Ishikawa (cell line): Measurements from ENCODE around the gene DMD.

Experiments
- CEBPB ChIP-seq: IDR thresholded peaks from 2 replicates; pipeline ENCODE4 v1.6.1; 2012
- CREB1 ChIP-seq: IDR thresholded peaks from 2 replicates; pipeline ENCODE4 v1.6.1; 2012; ENCODE audit warnings: low read depth
- EGR1 ChIP-seq: IDR thresholded peaks from 2 replicates; pipeline ENCODE4 v1.6.1; 2012
- EP300 ChIP-seq: IDR thresholded peaks from 2 replicates; pipeline ENCODE4 v1.6.1; 2012; ENCODE audit warnings: borderline replicate concordance
- FOXM1 ChIP-seq: IDR thresholded peaks from 2 replicates; pipeline ENCODE4 v1.6.1; 2012; ENCODE audit warnings: low read depth, borderline replicate concordance
- MAX ChIP-seq: IDR thresholded peaks from 2 replicates; pipeline ENCODE4 v1.6.1; 2012
- NFIC ChIP-seq: IDR thresholded peaks from 2 replicates; pipeline ENCODE4 v1.6.1; 2012
- RAD21 ChIP-seq: IDR thresholded peaks from 2 replicates; pipeline ENCODE4 v1.6.1; 2012; ENCODE audit warnings: low read depth
- REST ChIP-seq: IDR thresholded peaks from 2 replicates; pipeline ENCODE4 v1.6.1; 2012; ENCODE audit warnings: low read depth, mild to moderate bottlenecking
- TCF12 ChIP-seq: IDR thresholded peaks from 2 replicates; pipeline ENCODE4 v1.6.1; 2012; ENCODE audit warnings: low read depth
- TEAD4 ChIP-seq: IDR thresholded peaks from 2 replicates; pipeline ENCODE4 v1.6.1; 2012
- USF1 ChIP-seq: IDR thresholded peaks from 2 replicates; pipeline ENCODE4 v1.6.1; 2012
- YY1 ChIP-seq: IDR thresholded peaks from 2 replicates; pipeline ENCODE4 v1.6.1; 2012; ENCODE audit warnings: low read depth
- ZBTB7A ChIP-seq: IDR thresholded peaks from 2 replicates; pipeline ENCODE4 v1.6.1; 2012; ENCODE audit warnings: low read depth

Gene DMD

GRCh38 chrX:33149580-33149979 lies 61.8 kb downstream of the DMD start:
- TF ChIP-seq MAX (no peak), FOXM1 (no peak), EGR1 (no peak), CREB1 (no peak), YY1 (no peak), REST (no peak), TCF12 (no peak), ZBTB7A (no peak), TEAD4 (no peak), RAD21 (no peak), EP300 (no peak)

- TF ChIP-seq YY1 (no peak), ZBTB7A (no peak), REST (no peak), TEAD4 (no peak), MAX (no peak), CREB1 (no peak), EP300 (no peak), TCF12 (no peak), FOXM1 (no peak), EGR1 (no peak), NFIC (no peak), RAD21 (no peak), CEBPB (no peak), USF1 (no peak)
Observed at GRCh38 chrX:33149085-33149484, 62.3 kb downstream of the DMD start.

GRCh38 chrX:33142331-33142730 lies 69.0 kb downstream of the DMD start:
- no peak for TF ChIP-seq ZBTB7A
- TF ChIP-seq TCF12: no peak
- no peak for TF ChIP-seq USF1
- TF ChIP-seq MAX: no peak
- TF ChIP-seq RAD21: no peak

GRCh38 chrX:33138677-33139249 lies 72.6 kb downstream of the DMD start:
- TF ChIP-seq EGR1 (no peak), TCF12 (no peak), USF1 (no peak)

GRCh38 chrX:33134164-33134563 lies 77.2 kb downstream of the DMD start:
- no peak for TF ChIP-seq TEAD4
- TF ChIP-seq CREB1: no peak

- no peak for TF ChIP-seq TCF12
- no peak for TF ChIP-seq RAD21
- TF ChIP-seq MAX: no peak
- TF ChIP-seq REST: no peak
Observed at GRCh38 chrX:33133320-33133719, 78.0 kb downstream of the DMD start.
